A549 (cell line): ENCODE results near the gene PANX2.

ENCODE experiments used
- CTCF ChIP-seq: fragments of >200 bp; sonication (Bioruptor Twin); formaldehyde crosslinking; IDR thresholded peaks from 3 replicates; pipeline ENCODE4 v1.5.1; 2016
- EP300 ChIP-seq, 2 experiments: fragments of >200 bp; sonication (Bioruptor Twin); formaldehyde crosslinking; IDR thresholded peaks; 2 replicates in 1 of 2; 3 replicates in 1 of 2; pipeline ENCODE4 v1.6.1; 2016 to 2017

- TF ChIP-seq EP300 (IDR thresholded peaks at IDR 0.05), result no peak
- no peak for TF ChIP-seq CTCF
Observed at GRCh38 chr22:50177537-50178470, 7.3 kb downstream of the PANX2 start.
